H1 (cell line): ENCODE measurements around the gene CDK5RAP3. TPM values are rescaled to one million over a fixed set of nuclear protein-coding genes. Genes with fewer than 3 reads are reported as not detected.

Source experiments
- CTCF ChIA-PET: fragments of 300-600 bp; sonication (Branson Sonifier 250); formaldehyde crosslinking; loops from one replicate; lab custom pipeline; 2021; ENCODE audit not compliant: partially characterized antibody; lab: Charles Lee
- POLR2A ChIA-PET: fragments of 300-600 bp; sonication (Branson Sonifier 250); formaldehyde crosslinking; loops from one replicate; lab custom pipeline; 2021; ENCODE audit warnings: inconsistent platforms; ENCODE audit not compliant: partially characterized antibody; lab: Charles Lee
- DNase-seq, 2 experiments: peaks; one replicate each; pipeline versions ENCODE4 v3.0.0 to v3.0.0-alpha.2; 2010 to 2022; ENCODE audit warnings: low spot score in 2 of 2, low read depth in 1 of 2, mixed read lengths in 1 of 2
- FAIRE-seq: peaks from 2 replicates; lab custom pipeline; 2011; peaks lifted over from hg19 to GRCh38; lab: Jason Lieb, UNC
- H2AFZ ChIP-seq: 2 replicates; pipeline ENCODE4 v1.8.1; 2012; ENCODE audit warnings: low read length, inconsistent platforms
- H2AK5ac ChIP-seq: 2 replicates; pipeline ENCODE4 v1.6.1; 2013; ENCODE audit warnings: low read depth, low read length
- H2BK120ac ChIP-seq: replicated peaks from 2 replicates; pipeline ENCODE3; 2013; ENCODE audit warnings: low read depth, low read length, inconsistent platforms
- H2BK12ac ChIP-seq: 2 replicates; pipeline ENCODE4 v1.6.1; 2013; ENCODE audit warnings: low read depth, low read length
- H2BK15ac ChIP-seq: 2 replicates; pipeline ENCODE4 v1.6.1; 2013; ENCODE audit warnings: low read length
- H2BK20ac ChIP-seq: 2 replicates; pipeline ENCODE4 v1.6.1; 2013; ENCODE audit warnings: low read length
- H2BK5ac ChIP-seq: 2 replicates; pipeline ENCODE4 v1.6.1; 2013; ENCODE audit warnings: low read depth, low read length
- H3K14ac ChIP-seq: 2 replicates; pipeline ENCODE4 v1.6.1; 2013; ENCODE audit warnings: inconsistent platforms; ENCODE audit not compliant: insufficient read length
- H3K18ac ChIP-seq: 2 replicates; pipeline ENCODE4 v1.6.1; 2013; ENCODE audit warnings: low read length; ENCODE audit errors: extremely low read depth
- H3K23ac ChIP-seq: 2 replicates; pipeline ENCODE4 v1.6.1; 2013; ENCODE audit warnings: inconsistent platforms; ENCODE audit not compliant: insufficient read length
- H3K23me2 ChIP-seq: 2 replicates; pipeline ENCODE4 v1.6.1; 2013; ENCODE audit warnings: low read depth, low read length
- H3K27ac ChIP-seq: 2 replicates; pipeline ENCODE4 v1.6.1; 2011; ENCODE audit warnings: low read depth, low read length, inconsistent platforms
- H3K27me3 ChIP-seq, 4 experiments: replicated peaks in 1 of 4; 1 replicate in 1 of 4; 2 replicates in 3 of 4; pipeline versions ENCODE4 v1.6.1 to v1.8.1; 2011 to 2013; ENCODE audit warnings: low read length in 3 of 4, mild to moderate bottlenecking in 3 of 4, inconsistent platforms in 2 of 4, mixed read lengths in 2 of 4, moderate library complexity in 1 of 4; ENCODE audit not compliant: control insufficient read depth in 3 of 4, insufficient read depth in 3 of 4; ENCODE audit errors: extremely low read depth in 1 of 4
- H3K36me3 ChIP-seq, 4 experiments: 2 replicates each; pipeline versions ENCODE4 v1.6.1 to v1.8.1; 2011 to 2013; ENCODE audit warnings: mild to moderate bottlenecking in 4 of 4, low read length in 3 of 4, moderate library complexity in 2 of 4, control low read depth in 1 of 4, inconsistent platforms in 1 of 4; ENCODE audit not compliant: insufficient read depth in 4 of 4, control insufficient read depth in 2 of 4
- H3K4ac ChIP-seq: replicated peaks from 2 replicates; pipeline ENCODE3; 2013; ENCODE audit warnings: low read length, low read depth, mixed read lengths, inconsistent platforms; ENCODE audit not compliant: insufficient read length
- H3K4me1 ChIP-seq, 4 experiments: replicated peaks in 1 of 4; 1 replicate in 1 of 4; 2 replicates in 3 of 4; pipeline versions ENCODE4 v1.6.1 to v1.8.1; 2011 to 2013; ENCODE audit warnings: low read length in 3 of 4, inconsistent platforms in 2 of 4, mixed read lengths in 1 of 4; ENCODE audit not compliant: insufficient read depth in 4 of 4, control insufficient read depth in 3 of 4
- H3K4me2 ChIP-seq, 2 experiments: 2 replicates each; pipeline versions ENCODE4 v1.6.1 to v1.8.1; 2011 to 2013; ENCODE audit warnings: low read depth in 2 of 2, low read length in 2 of 2, control low read depth in 1 of 2, inconsistent platforms in 1 of 2, mild to moderate bottlenecking in 1 of 2; ENCODE audit not compliant: insufficient read depth in 1 of 2
- H3K4me3 ChIP-seq, 4 experiments: fragments of 200-600, 300-600 bp in 1 of 4; sonication (generic), shearing (Covaris generic), sonication (Bioruptor Twin) in 1 of 4; 2 replicates each; pipeline versions ENCODE4 v1.5.1 to v1.8.1; 2011 to 2016; ENCODE audit warnings: low read length in 4 of 4, low read depth in 3 of 4, control low read depth in 2 of 4, inconsistent platforms in 2 of 4, mild to moderate bottlenecking in 2 of 4, mixed read lengths in 1 of 4, moderate library complexity in 1 of 4; ENCODE audit not compliant: insufficient read depth in 2 of 4; ENCODE audit errors: extremely low read depth in 1 of 4
- H3K56ac ChIP-seq: replicated peaks from 2 replicates; pipeline ENCODE3; 2013; ENCODE audit warnings: low read depth, mild to moderate bottlenecking, mixed read lengths, low read length, inconsistent platforms; ENCODE audit not compliant: insufficient read length
- H3K79me1 ChIP-seq: 2 replicates; pipeline ENCODE4 v1.6.1; 2013; ENCODE audit warnings: low read depth, low read length, control low read depth
- H3K79me2 ChIP-seq, 2 experiments: 2 replicates each; pipeline versions ENCODE4 v1.6.1 to v1.8.1; 2012 to 2013; ENCODE audit warnings: low read length in 2 of 2, mild to moderate bottlenecking in 2 of 2, inconsistent platforms in 1 of 2; ENCODE audit not compliant: insufficient read depth in 2 of 2, control insufficient read depth in 1 of 2
- H3K9ac ChIP-seq, 4 experiments: replicated peaks in 1 of 4; 1 replicate in 1 of 4; 2 replicates in 3 of 4; pipeline versions ENCODE4 v1.6.1 to v1.8.1; 2011 to 2013; ENCODE audit warnings: low read depth in 3 of 4, low read length in 3 of 4, control low read depth in 2 of 4, mild to moderate bottlenecking in 2 of 4, moderate library complexity in 2 of 4, inconsistent platforms in 1 of 4; ENCODE audit errors: extremely low read depth in 1 of 4
- H3K9me3 ChIP-seq, 2 experiments: 2 replicates each; pipeline versions ENCODE4 v1.6.1 to v1.8.1; 2012 to 2013; ENCODE audit warnings: mild to moderate bottlenecking in 2 of 2, moderate library complexity in 2 of 2, control low read depth in 1 of 2, inconsistent platforms in 1 of 2, low read depth in 1 of 2, low read length in 1 of 2, mixed read lengths in 1 of 2; ENCODE audit not compliant: insufficient read depth in 2 of 2
- H4K20me1 ChIP-seq, 2 experiments: replicated peaks in 1 of 2; 2 replicates each; pipeline versions ENCODE3 to v1.8.1; 2011 to 2013; ENCODE audit warnings: inconsistent platforms in 2 of 2, low read length in 2 of 2, mild to moderate bottlenecking in 1 of 2; ENCODE audit not compliant: insufficient read depth in 2 of 2, control insufficient read depth in 1 of 2
- H4K5ac ChIP-seq: 2 replicates; pipeline ENCODE4 v1.6.1; 2013; ENCODE audit warnings: low read length, low read depth, mixed read lengths, inconsistent platforms; ENCODE audit not compliant: insufficient read length
- H4K8ac ChIP-seq: 2 replicates; pipeline ENCODE4 v1.8.0; 2013; ENCODE audit warnings: mild to moderate bottlenecking, moderate library complexity, low read length, inconsistent platforms; ENCODE audit not compliant: insufficient read depth; ENCODE audit errors: extremely low read depth
- H4K91ac ChIP-seq: replicated peaks from 2 replicates; pipeline ENCODE3; 2013; ENCODE audit warnings: low read length, mixed read lengths, inconsistent platforms; ENCODE audit not compliant: insufficient read length
- BRCA1 ChIP-seq: IDR thresholded peaks from 2 replicates; pipeline ENCODE4 v1.6.1; 2012; ENCODE audit warnings: low read depth, low read length, improper control_type of control experiment
- RFX5 ChIP-seq: IDR thresholded peaks from 2 replicates; pipeline ENCODE4 v1.6.1; 2011; ENCODE audit warnings: low read depth, low read length, improper control_type of control experiment, borderline replicate concordance
- RXRA ChIP-seq: IDR thresholded peaks from 2 replicates; pipeline ENCODE4 v1.6.1; 2011; ENCODE audit warnings: low read depth, mild to moderate bottlenecking, low read length, moderate library complexity; ENCODE audit not compliant: insufficient read depth
- SP1 ChIP-seq: IDR thresholded peaks from 2 replicates; pipeline ENCODE4 v1.6.1; 2011; ENCODE audit warnings: low read depth, low read length
- TAF1 ChIP-seq: IDR thresholded peaks from 2 replicates; pipeline ENCODE4 v1.6.1; 2011; ENCODE audit warnings: mild to moderate bottlenecking, low read depth, low read length
- WGBS, 2 experiments: shearing (Covaris generic) in 1 of 2; methylation state at CpG; one replicate each; pipeline versions ENCODE4 v1.1.6 to v1.1.7; 2013 to 2015; ENCODE audit warnings: low lambda C conversion rate in 2 of 2, mixed read lengths in 2 of 2, inconsistent platforms in 1 of 2, low coverage in 1 of 2, missing lambda C conversion rate in 1 of 2; ENCODE audit not compliant: insufficient replicate concordance in 2 of 2, insufficient coverage in 1 of 2, insufficient read length in 1 of 2; ENCODE audit errors: extremely low coverage in 1 of 2, missing lambda C conversion rate in 1 of 2; 5-methylcytosine and 5-hydroxymethylcytosine counted together
- polyA plus RNA-seq, 7 experiments: library from polyadenylated mRNA; depleted of rRNA in 3 of 7; stranded (reverse) in 5 of 7; unstranded in 2 of 7; fragments of >200 nt in 5 of 7; fragments of 200-250 nt in 2 of 7; gene quantifications; 1 replicate in 5 of 7; 2 replicates in 1 of 7; 4 replicates in 1 of 7; pipeline versions ENCODE4 v1.2.1 to v1.2.3, GENCODE V29; 2011 to 2013; ENCODE audit warnings: missing spikeins in 2 of 7, mixed read lengths in 2 of 7
- total RNA-seq: library from RNA; stranded (reverse); fragmentation: NEBNext Ultra II Directional; extraction: Animal tissue kit (Norgen Biotek cat#: 25700); gene quantifications from 2 replicates; pipeline ENCODE4 v1.2.1, GENCODE V29; 2021

Gene CDK5RAP3
- total and polyA plus RNA-seq, 2 of the 8 experiments (the other 6 are each of a cell fraction or from before 2014, with no cell fraction given), result 88.2 to 93.2 TPM

DNA sequence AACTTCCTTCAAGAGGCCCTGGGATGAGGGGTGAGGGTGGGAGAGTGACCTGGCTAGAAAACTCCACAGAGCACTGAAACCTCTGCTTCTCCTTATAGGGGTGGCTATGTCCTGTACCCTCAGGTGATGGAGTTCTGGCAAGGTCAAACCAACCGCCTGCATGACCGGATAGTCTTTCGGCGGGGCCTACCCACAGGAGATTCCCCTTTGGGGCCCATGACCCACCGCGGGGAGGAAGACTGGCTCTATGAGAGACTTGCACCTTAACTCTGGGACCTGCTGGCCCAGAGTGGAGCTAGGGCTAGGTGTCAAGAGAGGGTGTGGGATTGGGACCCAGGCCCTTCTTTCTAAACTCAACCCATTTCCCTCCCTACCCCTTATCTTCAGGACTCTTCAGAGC, 24.4 kb upstream of the CDK5RAP3 start:
- Histone ChIP-seq H3K18ac (no peak overlapping the region), H2AFZ (no peak overlapping the region), H3K27ac (no peak overlapping the region), H2BK120ac (no peak overlapping the region), H3K36me3 (no peaks in the 10 kb centered on the region; a peak in 1 of 8 replicates), H2BK5ac (no peak overlapping the region), H3K79me2 (no peaks in the 10 kb centered on the region), H3K9ac (no peak overlapping the region), H3K4me1 (peaks cover 0 to 8% (median 4%) of the 10 kb centered on the region in 4 experiments; a peak in 4 of 7 replicates), H4K91ac (no peak overlapping the region), H2BK15ac (no peak overlapping the region), H3K4ac (no peak overlapping the region), H3K79me1 (no peaks in the 10 kb centered on the region), H2BK12ac (no peak overlapping the region), H3K4me2 (no peak overlapping the region), H3K4me3 (no peak overlapping the region), H4K8ac (no peak overlapping the region), H2AK5ac (no peak overlapping the region), H4K5ac (no peak overlapping the region), H3K23ac (no peak overlapping the region), H4K20me1 (no peaks in the 10 kb centered on the region), H3K56ac (no peak overlapping the region), H3K23me2 (no peaks in the 10 kb centered on the region), H2BK20ac (no peak overlapping the region), H3K27me3 (peaks cover 0 to 6% (median 0%) of the 10 kb centered on the region in 4 experiments; a peak in 1 of 7 replicates), H3K9me3 (no peaks in the 10 kb centered on the region), H3K14ac (no peak overlapping the region)
- FAIRE-seq, result no peak
- no peak for TF ChIP-seq SP1
- TF ChIP-seq BRCA1, result no peak
- TF ChIP-seq RXRA, result no peak
- no peak for TF ChIP-seq RFX5
- no peak for TF ChIP-seq TAF1
- ChIA-PET POLR2A (interaction anchor here (0.6 to 2.2 kb wide), 7 partner anchors 11 to 1456 kb away, joined by 3 to 7 read pairs (median 3); partner anchors contain the start of genes PRR15L and SP2), CTCF (interaction anchor here (0.7 to 28.0 kb wide), 29 partner anchors 10 to 732 kb away, joined by 3 to 1010 read pairs (median 4); partner anchors contain the start of genes CDK5RAP3, LRRC46, MRPL10 and NFE2L1)
- WGBS, 2 experiments, result 96% methylated on average over 6 of the region's 6 CpGs; no CpG with 5 or more reads in 1 of the 2 experiments
- DNase-seq, result no peak
